Sigmoid colon (tissue), 7 donors: ENCODE measurements around the gene ATG7. TPM values are rescaled to one million over a fixed set of nuclear protein-coding genes. Genes with fewer than 3 reads are reported as not detected.

Experiments
- DNase-seq: peaks from one replicate; pipeline ENCODE4 v3.0.0-alpha.2; 2019
- H3K27ac ChIP-seq, 4 donors: fragments of 200-600 bp; sonication (generic); one replicate each; pipeline ENCODE4 v1.5.1; 2016 to 2019; ENCODE audit warnings: mild to moderate bottlenecking in 1 of 4
- H3K27me3 ChIP-seq, 3 donors: fragments of 200-600 bp; sonication (generic); one replicate each; pipeline ENCODE4 v1.5.1; 2019; ENCODE audit warnings: mild to moderate bottlenecking in 1 of 3
- H3K36me3 ChIP-seq, 4 donors: fragments of 200-600 bp; sonication (generic); one replicate each; pipeline ENCODE4 v1.5.1; 2016 to 2019
- H3K4me1 ChIP-seq, 4 donors: fragments of 200-600 bp; sonication (generic); one replicate each; pipeline ENCODE4 v1.5.1; 2017 to 2019
- H3K4me3 ChIP-seq, 4 donors: fragments of 200-600 bp; sonication (generic); one replicate each; pipeline ENCODE4 v1.5.1; 2017 to 2019; ENCODE audit warnings: mild to moderate bottlenecking in 2 of 4, moderate library complexity in 1 of 4
- H3K9me3 ChIP-seq, 4 donors: fragments of 200-600 bp in 3 of 4; sonication (generic) in 3 of 4; one replicate each; pipeline versions ENCODE4 v1.5.1 to v1.6.1; 2013 to 2019
- CTCF ChIP-seq, 4 experiments: fragments of 450-650 bp in 3 of 4; fragments of 200-600 bp in 1 of 4; IDR thresholded peaks; one replicate each; pipeline ENCODE4 v1.5.1; 2016 to 2019; ENCODE audit warnings: antibody characterized with exemption in 4 of 4, mild to moderate bottlenecking in 3 of 4, moderate library complexity in 2 of 4
- EP300 ChIP-seq, 4 donors: sonication (generic); formaldehyde crosslinking; IDR thresholded peaks; one replicate each; pipeline ENCODE4 v1.6.1; 2017; ENCODE audit warnings: antibody characterized with exemption in 4 of 4
- POLR2A ChIP-seq, 2 donors: fragments of 450-650 bp; IDR thresholded peaks; one replicate each; pipeline ENCODE4 v1.6.1; 2016; ENCODE audit warnings: antibody characterized with exemption in 2 of 2, mild to moderate bottlenecking in 2 of 2, moderate library complexity in 2 of 2
- POLR2AphosphoS5 ChIP-seq, 4 donors: sonication (generic); formaldehyde crosslinking; IDR thresholded peaks; one replicate each; pipeline ENCODE4 v1.6.1; 2017; ENCODE audit warnings: antibody characterized with exemption in 4 of 4
- WGBS, 2 donors: extraction: QIAGEN DNeasy Blood & Tissue Kit; methylation state at CpG; one replicate each; pipeline ENCODE4 v1.1.7; 2013; 5-methylcytosine and 5-hydroxymethylcytosine counted together
- intact Hi-C: fragments of 100-400 bp; cut with DNase I; formaldehyde crosslinking; loops from one replicate; pipeline ENCODE4 v1.15.1; 2023
- polyA plus RNA-seq, 3 donors: library from polyadenylated mRNA; stranded (reverse); fragments of 200-250 nt; gene quantifications; one replicate each; pipeline ENCODE4 v1.2.3, GENCODE V29; 2013
- total RNA-seq, 4 donors: library from RNA; depleted of rRNA; stranded (reverse); fragments of >200 nt; gene quantifications; one replicate each; pipeline ENCODE4 v1.1.0, GENCODE V29; 2016
- donor health status: healthy with polysubstance abuse.
- donor health status: Bipolar disorder and iron deficiency.
- donor health status: healthy.

The ATG7 gene
- total and polyA plus RNA-seq, 7 donors, result 12.5 to 62.9 (median 34.8) TPM

- WGBS, 2 donors, result 92 to 93% methylated on average over 16 of the region's 16 CpGs
- DNase-seq, result no peak
- H3K27ac ChIP-seq, result peak overlapping the region in 2 of 4 donors; percentile 6 to 78
- intact Hi-C loops, result no loop called here
- peaks cover 2 to 63% (median 50%) of the 10 kb centered on the region in 4 donors for H3K4me1 ChIP-seq
- no peaks in the 10 kb centered on the region for H3K27me3 ChIP-seq
- H3K36me3 ChIP-seq, result peaks cover 0 to 49% (median 24%) of the 10 kb centered on the region in 4 donors
- H3K9me3 ChIP-seq, result no peaks in the 10 kb centered on the region
- no peak for TF ChIP-seq EP300 (IDR thresholded peaks at IDR 0.05)
- TF ChIP-seq POLR2AphosphoS5 (IDR thresholded peaks at IDR 0.05), result no peak
- TF ChIP-seq CTCF (IDR thresholded peaks at IDR 0.05), result no peak
- TF ChIP-seq POLR2A (IDR thresholded peaks at IDR 0.05), result no peak
- H3K4me3 ChIP-seq, result no peak overlapping the region
Observed at GRCh38 chr3:11563159-11563864, 291.1 kb downstream of the ATG7 start.

- Histone ChIP-seq H3K27ac (peak overlapping the region in 1 of 4 donors; percentile 6), H3K4me3 (no peak overlapping the region), H3K9me3 (no peaks in the 10 kb centered on the region), H3K36me3 (peaks cover 0 to 44% (median 24%) of the 10 kb centered on the region in 4 donors), H3K4me1 (peaks cover 2 to 63% (median 52%) of the 10 kb centered on the region in 4 donors), H3K27me3 (no peaks in the 10 kb centered on the region)
- 94 to 95% methylated on average over 7 of the region's 7 CpGs for WGBS, 2 donors
- DNase-seq, result no peak
- TF ChIP-seq EP300 (IDR thresholded peaks at IDR 0.05) (no peak), POLR2AphosphoS5 (IDR thresholded peaks at IDR 0.05) (no peak), POLR2A (IDR thresholded peaks at IDR 0.05) (no peak), CTCF (IDR thresholded peaks at IDR 0.05) (no peak)
- intact Hi-C loops, result no loop called here
Observed at GRCh38 chr3:11563865-11564185, 291.6 kb downstream of the ATG7 start.

- Histone ChIP-seq H3K27ac (no peak overlapping the region), H3K4me3 (no peak overlapping the region), H3K9me3 (no peaks in the 10 kb centered on the region), H3K27me3 (no peaks in the 10 kb centered on the region), H3K4me1 (peaks cover 2 to 68% (median 57%) of the 10 kb centered on the region in 4 donors), H3K36me3 (peaks cover 0 to 38% (median 22%) of the 10 kb centered on the region in 4 donors)
- DNase-seq, result no peak
- WGBS, 2 donors, result 94 to 97% methylated on average over 19 of the region's 19 CpGs
- intact Hi-C loops, result no loop called here
- TF ChIP-seq CTCF (IDR thresholded peaks at IDR 0.05), result no peak
- TF ChIP-seq EP300 (IDR thresholded peaks at IDR 0.05), result no peak
- TF ChIP-seq POLR2A (IDR thresholded peaks at IDR 0.05), result no peak
- TF ChIP-seq POLR2AphosphoS5 (IDR thresholded peaks at IDR 0.05), result no peak
Observed at GRCh38 chr3:11564577-11565001, 292.4 kb downstream of the ATG7 start.

GRCh38 chr3:11565072-11565471, 292.9 kb downstream of the ATG7 start:
- no peak overlapping the region for H3K4me3 ChIP-seq
- TF ChIP-seq CTCF (IDR thresholded peaks at IDR 0.05) (no peak), POLR2A (IDR thresholded peaks at IDR 0.05) (no peak), EP300 (IDR thresholded peaks at IDR 0.05) (no peak), POLR2AphosphoS5 (IDR thresholded peaks at IDR 0.05) (no peak)
- no peak overlapping the region for H3K27ac ChIP-seq
- H3K27me3 ChIP-seq, result no peaks in the 10 kb centered on the region
- H3K4me1 ChIP-seq, result peaks cover 2 to 69% (median 59%) of the 10 kb centered on the region in 4 donors
- H3K36me3 ChIP-seq, result peaks cover 0 to 38% (median 22%) of the 10 kb centered on the region in 4 donors
- no peak for DNase-seq
- H3K9me3 ChIP-seq, result no peaks in the 10 kb centered on the region
- intact Hi-C loops, result no loop called here
- WGBS, 2 donors, result 94 to 96% methylated on average over 16 of the region's 16 CpGs
